ENCODE results near the gene RANBP3. TPM values are rescaled to one million over a fixed set of nuclear protein-coding genes. Genes with fewer than 3 reads are reported as not detected.

RANBP3 gene
- total RNA-seq, 1 donor from 2014 or later: 92.1 TPM

DNA sequence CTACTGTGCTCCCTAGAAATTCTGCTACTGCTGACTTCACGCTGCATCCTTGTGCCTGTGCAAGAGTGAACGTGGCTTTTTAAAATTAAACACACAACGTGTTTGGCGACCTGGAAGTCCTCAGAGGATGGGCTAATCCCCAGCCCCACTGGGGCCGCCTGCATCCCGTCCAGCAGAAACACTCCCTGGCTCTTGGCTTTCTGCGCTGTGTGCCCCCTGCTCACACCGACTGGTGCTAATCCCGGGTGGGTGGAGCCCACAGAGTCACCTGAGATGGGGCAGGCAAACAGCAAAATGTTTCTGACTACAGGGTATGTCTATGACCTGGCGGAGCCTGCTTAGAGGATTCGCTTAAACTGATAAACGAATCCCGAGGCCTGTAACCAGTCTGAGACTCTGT, 48.8 kb downstream of the RANBP3 start:
- TF ChIP-seq, protein P1, sequence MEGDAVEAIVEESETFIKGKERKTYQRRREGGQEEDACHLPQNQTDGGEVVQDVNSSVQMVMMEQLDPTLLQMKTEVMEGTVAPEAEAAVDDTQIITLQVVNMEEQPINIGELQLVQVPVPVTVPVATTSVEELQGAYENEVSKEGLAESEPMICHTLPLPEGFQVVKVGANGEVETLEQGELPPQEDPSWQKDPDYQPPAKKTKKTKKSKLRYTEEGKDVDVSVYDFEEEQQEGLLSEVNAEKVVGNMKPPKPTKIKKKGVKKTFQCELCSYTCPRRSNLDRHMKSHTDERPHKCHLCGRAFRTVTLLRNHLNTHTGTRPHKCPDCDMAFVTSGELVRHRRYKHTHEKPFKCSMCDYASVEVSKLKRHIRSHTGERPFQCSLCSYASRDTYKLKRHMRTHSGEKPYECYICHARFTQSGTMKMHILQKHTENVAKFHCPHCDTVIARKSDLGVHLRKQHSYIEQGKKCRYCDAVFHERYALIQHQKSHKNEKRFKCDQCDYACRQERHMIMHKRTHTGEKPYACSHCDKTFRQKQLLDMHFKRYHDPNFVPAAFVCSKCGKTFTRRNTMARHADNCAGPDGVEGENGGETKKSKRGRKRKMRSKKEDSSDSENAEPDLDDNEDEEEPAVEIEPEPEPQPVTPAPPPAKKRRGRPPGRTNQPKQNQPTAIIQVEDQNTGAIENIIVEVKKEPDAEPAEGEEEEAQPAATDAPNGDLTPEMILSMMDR (IDR thresholded peaks at IDR 0.05; ENCODE audit: partially characterized antibody, unreplicated experiment): no peak
- H3K4me3 Mint-ChIP-seq (ENCODE audit: unreplicated experiment): no peak overlapping the region
- peaks cover 15% of the 10 kb centered on the region for H3K4me1 Mint-ChIP-seq (ENCODE audit: low read depth, unreplicated experiment)
- no peak for DNase-seq
- H3K27me3 Mint-ChIP-seq (ENCODE audit: unreplicated experiment): peaks cover 3% of the 10 kb centered on the region
- H3K27ac Mint-ChIP-seq (ENCODE audit: unreplicated experiment): no peak overlapping the region
- no peaks in the 10 kb centered on the region for H3K9me3 Mint-ChIP-seq (ENCODE audit: unreplicated experiment)
- no peaks in the 10 kb centered on the region for H3K36me3 Mint-ChIP-seq (ENCODE audit: unreplicated experiment)

DNA sequence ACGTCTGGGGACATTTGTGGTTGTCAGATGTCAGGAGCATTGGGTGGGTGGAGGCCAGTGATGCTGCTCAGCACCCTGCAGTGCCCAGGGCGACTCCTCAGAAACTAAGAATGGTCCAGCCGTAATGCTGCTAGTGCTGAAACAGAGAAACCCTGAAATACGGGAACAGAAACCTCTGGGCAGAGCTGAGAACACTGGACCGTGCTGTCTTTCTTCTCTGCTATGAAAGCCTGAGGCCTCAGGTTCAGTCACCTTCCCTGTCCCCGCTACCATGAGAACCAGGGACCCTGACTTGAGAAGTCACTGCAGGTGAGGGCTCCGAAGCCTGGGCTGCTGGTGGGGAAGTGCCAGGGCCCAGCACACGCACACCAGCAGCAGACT, 50.5 kb downstream of the RANBP3 start:
- H3K27ac Mint-ChIP-seq (ENCODE audit: unreplicated experiment): no peak overlapping the region

DNA sequence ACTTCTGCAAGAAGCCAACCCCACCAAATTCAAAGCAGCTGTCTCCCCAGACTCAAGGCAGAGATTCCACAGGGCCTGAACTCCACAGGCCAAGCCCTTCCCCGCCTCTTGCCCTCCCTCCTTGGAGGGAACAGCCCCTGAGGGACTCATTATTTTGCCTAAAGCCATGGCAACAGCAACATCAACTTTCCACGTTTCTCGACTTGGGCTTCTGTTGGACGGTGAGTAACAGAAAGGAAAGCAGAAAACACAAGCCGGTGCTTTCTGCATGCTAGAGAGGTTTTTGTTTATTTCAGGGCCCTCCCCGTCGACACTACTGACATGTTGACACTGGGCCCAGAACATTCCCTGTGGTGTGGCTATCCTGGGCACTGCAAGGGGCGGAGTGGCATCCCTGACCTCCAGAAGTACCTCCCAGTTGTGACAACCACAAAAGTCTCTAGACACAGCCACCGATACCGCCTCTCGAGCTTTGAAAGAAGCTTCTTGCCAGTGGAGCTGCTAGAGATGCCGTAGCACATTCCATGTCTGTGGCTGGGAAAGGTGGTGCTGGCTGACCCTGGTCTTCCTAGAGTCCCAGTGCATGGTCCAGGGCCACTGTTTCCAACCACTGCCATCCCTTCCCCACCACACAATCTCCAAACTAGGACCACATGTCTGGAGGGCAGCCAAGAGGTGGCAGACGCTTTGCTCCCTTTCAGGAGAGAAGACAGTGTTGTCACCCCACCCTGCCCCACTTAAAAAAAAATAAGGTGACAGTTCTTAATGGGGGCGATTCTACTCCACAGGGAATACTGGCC, 51.1 kb downstream of the RANBP3 start:
- Mint-ChIP-seq H3K36me3 (ENCODE audit: unreplicated experiment) (peaks cover 4% of the 10 kb centered on the region), H3K27ac (ENCODE audit: unreplicated experiment) (no peak overlapping the region), H3K4me1 (ENCODE audit: low read depth, unreplicated experiment) (peaks cover 6% of the 10 kb centered on the region), H3K4me3 (ENCODE audit: unreplicated experiment) (no peak overlapping the region), H3K27me3 (ENCODE audit: unreplicated experiment) (peaks cover 5% of the 10 kb centered on the region), H3K9me3 (ENCODE audit: unreplicated experiment) (no peaks in the 10 kb centered on the region)
- TF ChIP-seq, protein P1 (IDR thresholded peaks at IDR 0.05; ENCODE audit: partially characterized antibody, unreplicated experiment): no peak
- no peak for DNase-seq

More for the DNA sequence above, 50.5 kb downstream of the RANBP3 start:
- H3K36me3 Mint-ChIP-seq (ENCODE audit: unreplicated experiment): peaks cover 4% of the 10 kb centered on the region
- peaks cover 8% of the 10 kb centered on the region for H3K4me1 Mint-ChIP-seq (ENCODE audit: low read depth, unreplicated experiment)
- H3K9me3 Mint-ChIP-seq (ENCODE audit: unreplicated experiment): no peaks in the 10 kb centered on the region
- TF ChIP-seq, protein P1 (IDR thresholded peaks at IDR 0.05; ENCODE audit: partially characterized antibody, unreplicated experiment): no peak
- no peak for DNase-seq
- peaks cover 3% of the 10 kb centered on the region for H3K27me3 Mint-ChIP-seq (ENCODE audit: unreplicated experiment)
- H3K4me3 Mint-ChIP-seq (ENCODE audit: unreplicated experiment): no peak overlapping the region

DNA sequence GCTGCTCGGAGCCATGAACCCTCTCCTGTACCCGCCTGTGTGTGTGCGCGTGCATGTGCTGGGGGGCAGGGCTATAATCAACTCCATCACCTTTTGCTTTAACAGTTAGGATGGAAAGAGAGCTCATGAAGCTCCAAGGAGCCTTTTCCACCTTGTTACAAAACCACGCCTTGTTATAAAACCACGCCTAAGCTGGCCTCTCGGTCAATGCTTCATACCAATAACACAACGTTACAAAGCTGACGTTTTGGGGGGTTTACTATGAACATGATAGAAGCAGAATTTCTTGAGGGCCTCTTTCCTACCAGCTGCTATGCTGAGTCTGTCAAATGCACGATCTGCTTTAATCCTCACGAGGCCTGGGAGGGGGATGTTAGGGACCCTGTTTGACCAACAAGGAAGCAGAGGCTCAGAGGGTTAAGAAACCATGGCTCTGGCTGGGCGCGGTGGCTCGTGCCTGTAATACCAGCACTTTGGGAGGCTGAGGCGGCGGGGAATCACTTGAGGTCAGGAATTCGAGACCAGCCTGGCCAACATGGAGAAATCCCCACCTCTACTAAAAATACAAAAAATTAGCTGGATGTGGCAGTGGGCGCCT, 52.0 kb downstream of the RANBP3 start:
- Mint-ChIP-seq H3K36me3 (ENCODE audit: unreplicated experiment) (peaks cover 4% of the 10 kb centered on the region), H3K4me1 (ENCODE audit: low read depth, unreplicated experiment) (peaks cover 13% of the 10 kb centered on the region), H3K27ac (ENCODE audit: unreplicated experiment) (no peak overlapping the region), H3K4me3 (ENCODE audit: unreplicated experiment) (no peak overlapping the region), H3K9me3 (ENCODE audit: unreplicated experiment) (no peaks in the 10 kb centered on the region), H3K27me3 (ENCODE audit: unreplicated experiment) (peaks cover 6% of the 10 kb centered on the region)
- no peak for DNase-seq
- TF ChIP-seq, protein P1 (IDR thresholded peaks at IDR 0.05; ENCODE audit: partially characterized antibody, unreplicated experiment): no peak

DNA sequence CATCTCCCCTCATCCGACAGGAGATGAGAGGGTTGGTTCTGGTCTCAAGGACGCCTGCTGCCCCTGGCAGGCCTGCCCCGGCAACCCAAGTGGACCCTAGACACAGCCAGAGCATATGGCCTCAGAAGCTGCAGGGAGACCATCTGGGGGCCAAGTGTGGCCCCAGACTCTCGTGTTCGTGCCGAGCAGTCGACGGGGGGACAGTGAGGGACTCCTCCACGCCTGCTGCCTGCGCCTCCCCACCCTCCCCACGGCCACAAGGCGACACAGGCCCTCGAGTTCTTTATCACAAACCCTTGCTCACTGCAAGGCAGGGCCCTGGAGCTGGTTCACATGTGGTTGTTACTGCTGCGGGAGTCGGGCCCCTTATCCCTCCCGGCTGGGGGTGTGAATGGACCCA, 54.6 kb downstream of the RANBP3 start:
- TF ChIP-seq, protein P1 (IDR thresholded peaks at IDR 0.05; ENCODE audit: partially characterized antibody, unreplicated experiment): no peak
- peak overlapping the region; percentile 62 for H3K27ac Mint-ChIP-seq (ENCODE audit: unreplicated experiment)
- peaks cover 4% of the 10 kb centered on the region for H3K36me3 Mint-ChIP-seq (ENCODE audit: unreplicated experiment)
- H3K9me3 Mint-ChIP-seq (ENCODE audit: unreplicated experiment): no peaks in the 10 kb centered on the region
- H3K4me1 Mint-ChIP-seq (ENCODE audit: low read depth, unreplicated experiment): peaks cover 13% of the 10 kb centered on the region
- DNase-seq: no peak
- peaks cover 6% of the 10 kb centered on the region for H3K27me3 Mint-ChIP-seq (ENCODE audit: unreplicated experiment)
- no peak overlapping the region for H3K4me3 Mint-ChIP-seq (ENCODE audit: unreplicated experiment)

Measured in glutamatergic neuron (in vitro differentiated cells).